ENCODE measurements around the gene FHIP2A. TPM values are rescaled to one million over a fixed set of nuclear protein-coding genes. Genes with fewer than 3 reads are reported as not detected.

The FHIP2A gene, protein sequence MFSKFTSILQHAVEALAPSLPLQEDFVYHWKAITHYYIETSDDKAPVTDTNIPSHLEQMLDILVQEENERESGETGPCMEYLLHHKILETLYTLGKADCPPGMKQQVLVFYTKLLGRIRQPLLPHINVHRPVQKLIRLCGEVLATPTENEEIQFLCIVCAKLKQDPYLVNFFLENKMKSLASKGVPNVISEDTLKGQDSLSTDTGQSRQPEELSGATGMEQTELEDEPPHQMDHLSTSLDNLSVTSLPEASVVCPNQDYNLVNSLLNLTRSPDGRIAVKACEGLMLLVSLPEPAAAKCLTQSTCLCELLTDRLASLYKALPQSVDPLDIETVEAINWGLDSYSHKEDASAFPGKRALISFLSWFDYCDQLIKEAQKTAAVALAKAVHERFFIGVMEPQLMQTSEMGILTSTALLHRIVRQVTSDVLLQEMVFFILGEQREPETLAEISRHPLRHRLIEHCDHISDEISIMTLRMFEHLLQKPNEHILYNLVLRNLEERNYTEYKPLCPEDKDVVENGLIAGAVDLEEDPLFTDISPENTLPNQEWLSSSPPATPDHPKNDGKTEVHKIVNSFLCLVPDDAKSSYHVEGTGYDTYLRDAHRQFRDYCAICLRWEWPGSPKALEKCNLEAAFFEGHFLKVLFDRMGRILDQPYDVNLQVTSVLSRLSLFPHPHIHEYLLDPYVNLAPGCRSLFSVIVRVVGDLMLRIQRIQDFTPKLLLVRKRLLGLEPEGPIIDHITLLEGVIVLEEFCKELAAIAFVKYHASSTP
- total RNA-seq (2014; rRNA removed; shearing (Covaris generic)) (11.8 and 13.7 TPM in 2 replicates), polyA plus RNA-seq (2016; fragmentation: Nextera tagmentation; extraction: Ambion mirVana) (6.1 and 6.7 TPM in 2 replicates)
- long read RNA-seq, full-length matches to known transcripts = 4 of 4 reads
- long read RNA-seq, partial matches to known transcripts = 0 of 4 reads
- long read RNA-seq, other reads (novel, unspliced or antisense) = 0 of 4 reads

DNA sequence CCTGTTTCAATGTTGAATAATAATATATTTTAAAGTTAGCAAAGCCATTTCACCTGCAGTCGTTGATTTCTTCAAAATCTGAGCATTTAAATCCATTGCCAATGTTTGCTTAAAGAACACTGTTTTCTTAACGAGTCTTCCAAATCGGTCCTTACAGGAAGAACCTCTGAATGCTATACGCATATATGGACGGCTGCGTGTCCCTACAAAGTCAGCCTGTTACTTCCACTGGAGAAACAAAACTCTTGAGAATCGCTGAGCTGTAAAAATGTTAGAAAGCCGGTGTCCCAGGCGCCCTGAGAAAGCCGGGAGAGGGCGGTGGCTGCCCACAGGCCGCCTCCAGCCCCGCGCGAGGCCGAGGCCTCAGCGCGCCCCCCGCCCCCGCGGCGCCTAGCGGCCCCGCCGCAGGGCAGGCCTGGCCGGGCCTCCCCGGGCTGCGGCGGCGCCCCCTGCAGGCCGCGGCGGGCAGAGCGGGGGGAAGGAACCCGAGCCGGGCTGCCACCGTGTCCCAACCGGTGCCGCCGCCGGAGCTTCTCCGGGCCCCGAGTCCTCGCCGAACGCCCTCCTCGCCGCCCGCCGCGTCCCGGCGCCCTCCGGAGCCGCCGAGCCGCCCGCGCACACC is at the start of gene FHIP2A:
FHIP2A (plus strand) TSS at position 488 of the 622 bp plus-strand sequence. CDS start 299 bp downstream, outside the sequence.
- no peaks in the 10 kb centered on the region for H3K36me3 ChIP-seq (ENCODE audit: insufficient read depth)
- H2AFZ ChIP-seq = peak within 1 kb of the TSS; percentile 96
- peaks cover 7% of the 10 kb centered on the region for H3K4me1 Mint-ChIP-seq
- peak within 1 kb of the TSS; percentile 97 for H3K4me3 ChIP-seq
- TF ChIP-seq EZH2phosphoT487 (IDR thresholded peaks at IDR 0.05; ENCODE audit: unreplicated experiment) (no peak), ZNF114 (CRISPR knock-in tag; IDR thresholded peaks at IDR 0.05) (no peak), EZH2 (IDR thresholded peaks at IDR 0.05; ENCODE audit: low read depth, unreplicated experiment) (no peak), ETS1 (IDR thresholded peaks at IDR 0.05) (no peak), ZNF331 (CRISPR knock-in tag; IDR thresholded peaks at IDR 0.05; ENCODE audit: low read depth) (no peak), POLR2AphosphoS5 (IDR thresholded peaks at IDR 0.05; ENCODE audit: low read depth) (no peak)
- TF ChIP-seq, protein P1, sequence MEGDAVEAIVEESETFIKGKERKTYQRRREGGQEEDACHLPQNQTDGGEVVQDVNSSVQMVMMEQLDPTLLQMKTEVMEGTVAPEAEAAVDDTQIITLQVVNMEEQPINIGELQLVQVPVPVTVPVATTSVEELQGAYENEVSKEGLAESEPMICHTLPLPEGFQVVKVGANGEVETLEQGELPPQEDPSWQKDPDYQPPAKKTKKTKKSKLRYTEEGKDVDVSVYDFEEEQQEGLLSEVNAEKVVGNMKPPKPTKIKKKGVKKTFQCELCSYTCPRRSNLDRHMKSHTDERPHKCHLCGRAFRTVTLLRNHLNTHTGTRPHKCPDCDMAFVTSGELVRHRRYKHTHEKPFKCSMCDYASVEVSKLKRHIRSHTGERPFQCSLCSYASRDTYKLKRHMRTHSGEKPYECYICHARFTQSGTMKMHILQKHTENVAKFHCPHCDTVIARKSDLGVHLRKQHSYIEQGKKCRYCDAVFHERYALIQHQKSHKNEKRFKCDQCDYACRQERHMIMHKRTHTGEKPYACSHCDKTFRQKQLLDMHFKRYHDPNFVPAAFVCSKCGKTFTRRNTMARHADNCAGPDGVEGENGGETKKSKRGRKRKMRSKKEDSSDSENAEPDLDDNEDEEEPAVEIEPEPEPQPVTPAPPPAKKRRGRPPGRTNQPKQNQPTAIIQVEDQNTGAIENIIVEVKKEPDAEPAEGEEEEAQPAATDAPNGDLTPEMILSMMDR (conservative IDR thresholded peaks at IDR 0.05; ENCODE audit: low read depth in 2 of 2) = peak in 1 of 2 experiments; percentile 64; a peak in 3 of 4 replicates
- peaks cover 2% of the 10 kb centered on the region; the same call in 2 of the 3 replicates for H3K36me3 Mint-ChIP-seq (ENCODE audit: low read depth)
- no peaks in the 10 kb centered on the region for H3F3A ChIP-seq (replicated peaks; ENCODE audit: low read depth)
- peaks cover 41% of the 10 kb centered on the region for H3K79me2 ChIP-seq (replicated peaks; ENCODE audit: insufficient read depth)
- H3K9me2 ChIP-seq (ENCODE audit: insufficient read depth) = no peaks in the 10 kb centered on the region
- peaks cover 7% of the 10 kb centered on the region for H3K27me3 Mint-ChIP-seq (ENCODE audit: insufficient read depth, low read depth, poor library complexity)
- H3K4me1 ChIP-seq (ENCODE audit: insufficient read depth) = peaks cover 5% of the 10 kb centered on the region
- H3K4me3 Mint-ChIP-seq = peak within 1 kb of the TSS; percentile 93
- no peaks in the 10 kb centered on the region for H4K20me1 ChIP-seq (replicated peaks; ENCODE audit: insufficient read depth)
- peak within 1 kb of the TSS; percentile 100 for H3K4me2 ChIP-seq
- peak within 1 kb of the TSS; percentile 80 for H3K27ac ChIP-seq (ENCODE audit: low read depth)
- DNase-seq (ENCODE audit: low spot score) = peak; percentile 81
- ATAC-seq = peak; percentile 94
- H3K9me3 Mint-ChIP-seq = no peaks in the 10 kb centered on the region
- no peaks in the 10 kb centered on the region for H3K27me3 ChIP-seq (ENCODE audit: insufficient read depth)
- peak within 1 kb of the TSS; percentile 89 for H3K27ac Mint-ChIP-seq
